H1 (cell line): Measurements from ENCODE around the gene PPIF.

Experiments used
- CTCF ChIP-seq, 3 experiments: IDR thresholded peaks; 1 replicate in 2 of 3; 2 replicates in 1 of 3; pipeline versions ENCODE4 v1.5.1 to v1.6.1; 2011; ENCODE audit warnings: low read length in 3 of 3, mild to moderate bottlenecking in 3 of 3, inconsistent platforms in 2 of 3, low read depth in 1 of 3, moderate library complexity in 1 of 3; ENCODE audit not compliant: insufficient read depth in 1 of 3; ENCODE audit errors: control extremely low read depth in 1 of 3
- KDM5A ChIP-seq: fragments of 200-600 bp; IDR thresholded peaks from 2 replicates; pipeline ENCODE4 v1.7.1; 2012; ENCODE audit warnings: mild to moderate bottlenecking, low read length, inconsistent platforms, mixed read lengths
- TAF1 ChIP-seq: IDR thresholded peaks from 2 replicates; pipeline ENCODE4 v1.6.1; 2011; ENCODE audit warnings: mild to moderate bottlenecking, low read depth, low read length

GRCh38 chr10:79323602-79324001, 23.7 kb upstream of the PPIF start:
- no peak for TF ChIP-seq CTCF (IDR thresholded peaks at IDR 0.05; ENCODE audit: control extremely low read depth in 1 of 3, insufficient read depth in 1 of 3, low read depth in 1 of 3, low read length in 3 of 3)
- TF ChIP-seq TAF1 = no peak
- TF ChIP-seq KDM5A = no peak
